Lung (tissue), 12 donors: Measurements from ENCODE around the gene EMC8. TPM values are rescaled to one million over a fixed set of nuclear protein-coding genes. Genes with fewer than 3 reads are reported as not detected.

ENCODE experiments used
- ATAC-seq: fragments of 200-7000 bp; cut with Tn5 transposase; one replicate; pipeline ENCODE4 v1.9.1; 2020; ENCODE audit warnings: moderate number of reproducible peaks; ENCODE audit not compliant: insufficient read depth, low FRiP score
- DNase-seq, 3 donors: peaks; one replicate each; pipeline ENCODE4 v3.0.0-alpha.2; 2013 to 2017
- H3K27ac ChIP-seq, 2 donors: one replicate each; pipeline ENCODE4 v1.5.1; 2013; ENCODE audit warnings: mild to moderate bottlenecking in 2 of 2, moderate library complexity in 2 of 2, control low read depth in 1 of 2, inconsistent platforms in 1 of 2, low read depth in 1 of 2, low read length in 1 of 2
- H3K27me3 ChIP-seq, 3 donors: one replicate each; pipeline ENCODE4 v1.5.1; 2013; ENCODE audit warnings: low read length in 2 of 3; ENCODE audit not compliant: control insufficient read depth in 3 of 3, insufficient read depth in 3 of 3
- H3K36me3 ChIP-seq, 4 donors: one replicate each; pipeline ENCODE4 v1.5.1; 2013; ENCODE audit warnings: low read length in 4 of 4, mild to moderate bottlenecking in 1 of 4, moderate library complexity in 1 of 4; ENCODE audit not compliant: control insufficient read depth in 4 of 4, insufficient read depth in 4 of 4
- H3K4me1 ChIP-seq, 5 donors: one replicate each; pipeline ENCODE4 v1.5.1; 2013; ENCODE audit warnings: low read length in 5 of 5, mild to moderate bottlenecking in 2 of 5, moderate library complexity in 1 of 5; ENCODE audit not compliant: control insufficient read depth in 5 of 5, insufficient read depth in 5 of 5
- H3K4me3 ChIP-seq: one replicate; pipeline ENCODE4 v1.5.1; 2013; ENCODE audit warnings: mild to moderate bottlenecking, control low read depth, moderate library complexity
- H3K9ac ChIP-seq, 2 donors: one replicate each; pipeline ENCODE4 v1.5.1; 2013; ENCODE audit warnings: low read length in 2 of 2, control low read depth in 1 of 2; ENCODE audit not compliant: insufficient read depth in 1 of 2
- H3K9me3 ChIP-seq, 4 donors: one replicate each; pipeline ENCODE4 v1.5.1; 2013; ENCODE audit warnings: low read length in 3 of 4, mild to moderate bottlenecking in 1 of 4, moderate library complexity in 1 of 4; ENCODE audit not compliant: control insufficient read depth in 4 of 4, insufficient read depth in 3 of 4
- WGBS, 2 donors: extraction: QIAGEN DNeasy Blood & Tissue Kit; methylation state at CpG; one replicate each; pipeline ENCODE4 v1.1.7; 2013; 5-methylcytosine and 5-hydroxymethylcytosine counted together
- polyA plus RNA-seq, 2 donors: library from polyadenylated mRNA; stranded (reverse); fragments of 200-250 nt; gene quantifications; one replicate each; pipeline ENCODE4 v1.2.1, GENCODE V29; 2013
- total RNA-seq, 2 donors: library from RNA; depleted of rRNA in 1 of 2; stranded (reverse); fragments of >200 nt in 1 of 2; gene quantifications; one replicate each; pipeline ENCODE4 v1.2.1, GENCODE V29; 2014 to 2021
- TF ChIP-seq, protein P1 (sequence below): IDR thresholded peaks from 2 replicates; pipeline ENCODE4 v1.5.1; 2012; ENCODE audit warnings: mild to moderate bottlenecking; ENCODE audit errors: control extremely low read depth, extremely low read depth
- donor health status: control.
- donor health status: control.
- donor health status: Bipolar disorder and iron deficiency.
- donor health status: healthy.
- donor health status: DM: yes; HTN: yes; CAD: no.

The EMC8 gene
- total and polyA plus RNA-seq, 4 donors: 10.5 to 26.8 (median 17.5) TPM

DNA sequence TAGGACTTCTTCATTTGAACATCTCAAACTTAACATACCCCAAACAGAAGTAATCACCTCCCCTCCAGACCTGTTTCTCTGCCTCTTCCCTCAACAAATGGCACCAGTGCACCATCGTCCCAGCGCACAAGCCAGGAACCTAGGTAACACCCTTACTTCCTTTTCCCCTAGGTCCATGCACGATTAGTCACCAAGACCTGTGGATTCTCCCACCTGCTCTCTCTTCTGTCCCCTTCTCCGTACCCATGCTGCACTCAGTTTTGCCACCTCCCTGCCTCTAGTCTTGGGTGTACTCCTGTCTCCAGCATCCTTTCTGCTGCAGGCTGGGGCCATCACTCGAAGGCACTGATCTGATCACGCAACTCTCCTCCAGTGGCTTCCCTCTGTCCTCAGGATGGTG, 3.2 kb downstream of the EMC8 start:
- Histone ChIP-seq H3K27ac (no peak overlapping the region), H3K9ac (no peak overlapping the region), H3K27me3 (no peaks in the 10 kb centered on the region), H3K4me3 (no peak overlapping the region), H3K9me3 (no peaks in the 10 kb centered on the region), H3K4me1 (peaks cover 4 to 17% (median 8%) of the 10 kb centered on the region in 5 donors), H3K36me3 (peaks cover 5 to 23% (median 12%) of the 10 kb centered on the region in 4 donors)
- ATAC-seq (no peak), DNase-seq (no peak)
- TF ChIP-seq, protein P1, sequence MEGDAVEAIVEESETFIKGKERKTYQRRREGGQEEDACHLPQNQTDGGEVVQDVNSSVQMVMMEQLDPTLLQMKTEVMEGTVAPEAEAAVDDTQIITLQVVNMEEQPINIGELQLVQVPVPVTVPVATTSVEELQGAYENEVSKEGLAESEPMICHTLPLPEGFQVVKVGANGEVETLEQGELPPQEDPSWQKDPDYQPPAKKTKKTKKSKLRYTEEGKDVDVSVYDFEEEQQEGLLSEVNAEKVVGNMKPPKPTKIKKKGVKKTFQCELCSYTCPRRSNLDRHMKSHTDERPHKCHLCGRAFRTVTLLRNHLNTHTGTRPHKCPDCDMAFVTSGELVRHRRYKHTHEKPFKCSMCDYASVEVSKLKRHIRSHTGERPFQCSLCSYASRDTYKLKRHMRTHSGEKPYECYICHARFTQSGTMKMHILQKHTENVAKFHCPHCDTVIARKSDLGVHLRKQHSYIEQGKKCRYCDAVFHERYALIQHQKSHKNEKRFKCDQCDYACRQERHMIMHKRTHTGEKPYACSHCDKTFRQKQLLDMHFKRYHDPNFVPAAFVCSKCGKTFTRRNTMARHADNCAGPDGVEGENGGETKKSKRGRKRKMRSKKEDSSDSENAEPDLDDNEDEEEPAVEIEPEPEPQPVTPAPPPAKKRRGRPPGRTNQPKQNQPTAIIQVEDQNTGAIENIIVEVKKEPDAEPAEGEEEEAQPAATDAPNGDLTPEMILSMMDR: no peak
- 81 to 84% methylated on average over 6 of the region's 6 CpGs for WGBS, 2 donors

DNA sequence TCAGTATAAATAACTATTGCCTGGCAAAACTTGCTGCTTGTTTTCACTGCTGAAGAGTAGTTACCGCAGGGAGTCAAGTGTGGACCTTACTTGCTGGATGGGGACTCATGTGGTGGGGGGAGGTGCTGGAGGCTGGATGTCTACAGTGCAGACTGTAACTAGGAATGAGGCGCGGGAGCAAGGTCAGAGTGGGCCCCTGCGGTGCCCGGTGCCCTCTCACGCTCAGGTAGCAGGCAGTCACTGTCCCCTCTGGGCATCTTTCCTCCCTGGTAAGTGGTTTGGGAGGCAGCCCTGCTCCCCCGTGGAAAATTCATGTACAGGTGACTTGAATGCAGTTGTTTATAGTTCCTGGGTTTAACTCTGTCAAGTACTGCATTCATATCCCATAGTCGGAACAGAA, 4.6 kb downstream of the EMC8 start:
- no peaks in the 10 kb centered on the region for H3K9me3 ChIP-seq
- H3K4me1 ChIP-seq: peaks cover 4 to 8% (median 5%) of the 10 kb centered on the region in 5 donors
- no peaks in the 10 kb centered on the region for H3K27me3 ChIP-seq
- 81 to 89% methylated on average over 8 of the region's 8 CpGs for WGBS, 2 donors
- DNase-seq (no peak), ATAC-seq (no peak)
- H3K27ac ChIP-seq: no peak overlapping the region
- H3K4me3 ChIP-seq: no peak overlapping the region
- TF ChIP-seq, protein P1: no peak
- peaks cover 5 to 23% (median 11%) of the 10 kb centered on the region in 4 donors for H3K36me3 ChIP-seq
- no peak overlapping the region for H3K9ac ChIP-seq

DNA sequence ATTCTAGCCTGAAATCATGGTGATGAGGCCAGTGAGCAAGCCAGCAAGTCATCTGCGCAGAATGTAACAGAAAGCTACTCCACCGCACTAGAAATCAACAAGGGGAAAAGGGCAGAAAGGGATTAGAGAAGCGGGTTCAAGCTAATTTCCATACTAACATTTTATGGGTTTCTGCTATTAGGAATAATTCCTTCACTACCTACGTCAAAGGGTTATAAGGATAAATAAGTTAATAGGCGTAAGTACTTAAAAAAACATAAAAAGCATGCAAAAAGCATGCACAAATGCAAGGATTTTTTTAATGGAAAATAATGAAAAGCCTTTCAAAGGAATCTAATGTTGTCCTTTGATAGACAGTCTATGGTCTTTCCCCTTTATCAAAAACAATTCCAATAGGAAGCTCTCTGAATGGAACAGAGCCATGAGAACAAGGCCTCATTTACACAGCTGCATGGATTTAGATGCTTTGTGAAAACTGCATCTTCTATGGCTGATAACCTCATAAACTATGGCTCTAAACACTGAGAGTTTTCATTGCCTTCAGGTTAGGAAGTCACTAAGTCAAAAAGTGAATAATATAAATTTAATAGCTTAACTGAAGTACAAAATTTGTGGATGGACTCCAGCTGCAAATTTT, 5.6 kb downstream of the EMC8 start:
- Histone ChIP-seq H3K4me1 (peaks cover 4 to 8% (median 5%) of the 10 kb centered on the region in 5 donors), H3K27me3 (no peaks in the 10 kb centered on the region), H3K27ac (no peak overlapping the region), H3K4me3 (no peak overlapping the region), H3K36me3 (peaks cover 5 to 24% (median 12%) of the 10 kb centered on the region in 4 donors), H3K9me3 (no peaks in the 10 kb centered on the region), H3K9ac (no peak overlapping the region)
- WGBS, 2 donors: 96 to 98% methylated on average over 5 of the region's 5 CpGs
- ATAC-seq: no peak
- TF ChIP-seq, protein P1: no peak
- no peak for DNase-seq

DNA sequence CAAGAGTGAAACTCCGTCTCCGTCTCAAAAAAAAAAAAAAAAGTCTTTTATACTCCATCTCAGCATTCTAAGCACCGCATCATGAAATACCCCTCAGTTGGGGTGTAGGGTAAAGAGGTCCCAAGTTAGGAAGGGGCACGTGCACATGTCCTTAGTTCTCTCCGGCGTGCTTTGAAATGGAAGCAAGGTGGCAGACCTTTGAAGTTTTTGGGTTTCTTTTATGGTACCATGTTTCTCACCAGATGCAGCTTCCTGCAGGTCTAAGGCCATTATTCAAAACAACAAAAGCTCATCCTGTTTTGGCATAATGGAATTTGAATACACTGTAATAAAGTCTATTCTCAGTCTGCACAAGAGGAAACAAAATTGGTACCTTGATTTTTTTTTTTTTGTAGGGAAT, 9.6 kb downstream of the EMC8 start:
- DNase-seq: no peak
- H3K4me3 ChIP-seq: no peak overlapping the region
- no peaks in the 10 kb centered on the region for H3K9me3 ChIP-seq
- 92 to 95% methylated on average over 6 of the region's 6 CpGs for WGBS, 2 donors
- H3K27me3 ChIP-seq: no peaks in the 10 kb centered on the region
- H3K9ac ChIP-seq: no peak overlapping the region
- H3K27ac ChIP-seq: no peak overlapping the region
- peaks cover 0 to 3% (median 0%) of the 10 kb centered on the region in 5 donors for H3K4me1 ChIP-seq
- no peak for ATAC-seq
- TF ChIP-seq, protein P1: no peak
- peaks cover 6 to 29% (median 22%) of the 10 kb centered on the region in 4 donors for H3K36me3 ChIP-seq
